ENCODE results near the gene EPB41L5.

DNA sequence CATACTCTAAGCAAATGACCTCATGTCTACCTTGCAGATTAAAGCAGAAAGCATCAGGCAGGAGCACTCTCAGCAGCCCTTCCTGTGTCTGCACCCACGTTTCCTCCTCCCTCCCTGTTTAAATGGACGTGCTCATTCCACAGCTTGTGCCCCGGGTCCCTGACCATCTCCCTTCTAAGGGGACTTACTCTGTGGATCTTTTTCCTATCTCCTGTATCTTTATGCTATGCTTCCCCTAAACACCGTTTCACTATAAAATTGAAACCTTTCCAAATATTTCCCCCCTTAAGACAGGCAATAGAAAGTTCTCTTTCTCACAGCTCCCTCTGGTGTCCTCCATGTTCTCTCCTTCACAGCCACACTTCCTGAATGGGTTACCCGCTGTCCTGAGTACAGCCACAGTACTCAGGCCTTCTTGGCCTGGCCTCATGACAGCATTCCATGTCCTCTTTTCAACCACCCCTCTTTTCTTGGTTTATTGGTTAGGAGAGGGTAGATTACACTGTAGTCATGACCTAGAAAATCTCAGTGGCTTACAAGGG lies 169.2 kb downstream of the EPB41L5 start:
- no peak for TF ChIP-seq FOXK2 (IDR thresholded peaks at IDR 0.05)
- TF ChIP-seq FOXM1 (IDR thresholded peaks at IDR 0.05; ENCODE audit: borderline replicate concordance) = no peak
- no peak for TF ChIP-seq HDGF (IDR thresholded peaks at IDR 0.05; ENCODE audit: borderline replicate concordance)
- no peak for TF ChIP-seq SP1 (IDR thresholded peaks at IDR 0.05)
- no peak for TF ChIP-seq TARDBP (IDR thresholded peaks at IDR 0.05)

Data from HEK293T (cell line).